ENCODE results near the gene UNC13C. TPM values are rescaled to one million over a fixed set of nuclear protein-coding genes. Genes with fewer than 3 reads are reported as not detected.

UNC13C gene
- total RNA-seq, 2 experiments from 2014 or later = not detected

DNA sequence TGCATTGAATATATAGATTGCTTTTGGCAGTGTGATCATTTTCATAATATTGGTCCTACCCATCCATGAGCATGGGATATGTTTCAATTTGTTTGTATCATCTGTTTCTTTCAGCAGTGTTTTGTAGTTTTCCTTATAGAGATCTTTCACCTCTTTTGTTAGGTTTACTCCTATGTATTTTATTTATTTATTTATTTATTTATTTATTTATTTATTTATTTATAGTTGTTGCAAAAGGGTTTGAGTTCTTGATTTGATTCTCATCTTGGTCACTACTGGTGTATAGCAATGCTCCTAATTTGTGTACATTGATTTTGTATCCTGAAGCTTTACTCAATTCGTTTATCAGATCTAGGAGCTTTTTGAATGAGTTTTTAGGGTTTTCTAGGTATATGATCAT, 478.2 kb downstream of the UNC13C start:
- Mint-ChIP-seq H3K4me3 (no peak overlapping the region), H3K4me1 (ENCODE audit: low read depth) (no peaks in the 10 kb centered on the region), H3K27ac (no peak overlapping the region), H3K9me3 (ENCODE audit: insufficient read depth) (peaks cover 17% of the 10 kb centered on the region), H3K27me3 (ENCODE audit: low read depth) (no peaks in the 10 kb centered on the region), H3K36me3 (ENCODE audit: low read depth) (no peaks in the 10 kb centered on the region)
- ChIA-PET CTCF (no interaction called here), POLR2A (no interaction called here)
- ATAC-seq = no peak
- no peak for DNase-seq

DNA sequence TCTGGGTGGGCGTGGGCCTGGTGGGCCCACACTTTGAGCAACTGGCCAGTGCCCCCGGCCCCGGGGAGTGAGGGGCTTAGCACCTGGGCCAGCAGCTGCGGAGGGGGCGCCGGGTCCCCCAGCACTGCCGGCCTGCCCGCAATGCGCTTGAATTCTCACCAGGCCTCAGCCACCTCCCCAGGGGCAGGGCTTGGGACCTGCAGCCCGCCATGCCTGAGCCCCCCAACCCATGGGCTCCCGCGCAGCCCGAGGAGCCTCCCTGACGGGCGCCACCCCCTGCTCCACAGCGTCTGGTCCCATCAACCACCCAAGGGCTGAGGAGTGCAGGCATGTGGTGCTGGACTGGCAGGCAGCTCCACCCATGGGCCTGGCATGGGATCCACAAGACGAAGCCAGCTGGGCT, 484.3 kb downstream of the UNC13C start:
- no peak for ATAC-seq

DNA sequence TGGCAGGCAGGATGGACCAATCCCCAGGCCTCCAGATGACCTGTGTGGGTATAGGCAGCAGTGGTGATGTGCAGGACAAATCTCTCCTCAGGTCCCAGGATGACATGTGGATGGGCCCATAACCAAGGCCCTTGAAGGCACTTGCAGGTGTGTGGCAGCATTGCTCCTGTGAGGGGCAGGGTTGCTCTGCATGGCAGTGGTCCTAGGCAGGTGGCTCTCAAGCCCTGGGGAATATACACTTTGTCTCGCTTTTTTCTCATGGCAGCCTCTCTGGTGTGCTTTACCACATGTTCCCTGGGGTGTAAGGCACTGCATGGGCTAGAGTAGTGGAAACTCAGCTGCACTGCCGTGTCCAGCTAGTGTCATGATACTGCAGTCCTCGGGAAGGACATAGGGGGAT, 503.6 kb downstream of the UNC13C start:
- Mint-ChIP-seq H3K36me3 (ENCODE audit: low read depth) (no peaks in the 10 kb centered on the region), H3K27me3 (ENCODE audit: low read depth) (no peaks in the 10 kb centered on the region), H3K4me1 (ENCODE audit: low read depth) (no peaks in the 10 kb centered on the region), H3K27ac (no peak overlapping the region), H3K9me3 (ENCODE audit: insufficient read depth) (no peaks in the 10 kb centered on the region), H3K4me3 (no peak overlapping the region)
- CTCF ChIA-PET = no interaction called here
- POLR2A ChIA-PET = no interaction called here
- ATAC-seq (no peak), DNase-seq (no peak)

More for the DNA sequence above, 484.3 kb downstream of the UNC13C start:
- H3K27me3 Mint-ChIP-seq (ENCODE audit: low read depth) = no peaks in the 10 kb centered on the region
- no peaks in the 10 kb centered on the region for H3K4me1 Mint-ChIP-seq (ENCODE audit: low read depth)
- H3K36me3 Mint-ChIP-seq (ENCODE audit: low read depth) = no peaks in the 10 kb centered on the region
- ChIA-PET POLR2A (no interaction called here), CTCF (no interaction called here)
- no peak overlapping the region for H3K27ac Mint-ChIP-seq
- H3K9me3 Mint-ChIP-seq (ENCODE audit: insufficient read depth) = peaks cover 11% of the 10 kb centered on the region
- H3K4me3 Mint-ChIP-seq = no peak overlapping the region
- no peak for DNase-seq

DNA sequence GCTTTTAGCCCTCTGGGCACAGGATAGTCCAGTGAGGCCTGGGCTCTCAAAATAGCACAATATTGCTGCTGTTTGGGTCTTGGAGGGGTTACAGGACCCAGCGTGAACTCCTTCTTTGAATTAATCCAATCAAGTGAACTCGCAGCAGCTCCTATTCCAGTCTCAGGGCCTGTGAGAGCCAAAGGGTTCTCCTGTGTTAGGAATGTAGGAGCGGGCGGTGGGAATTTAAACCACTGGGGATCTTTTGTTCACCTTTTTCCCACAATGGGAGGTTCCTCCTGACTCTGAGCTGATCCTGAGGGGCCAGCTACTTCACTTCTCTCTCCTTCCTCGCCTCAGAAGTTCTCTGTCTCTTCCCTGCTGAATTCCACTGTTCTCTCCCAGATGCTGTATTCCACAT, 504.0 kb downstream of the UNC13C start:
- no peak overlapping the region for H3K27ac Mint-ChIP-seq
- no peak overlapping the region for H3K4me3 Mint-ChIP-seq
- ATAC-seq (no peak), DNase-seq (no peak)
- ChIA-PET CTCF (no interaction called here), POLR2A (no interaction called here)
- no peaks in the 10 kb centered on the region for H3K9me3 Mint-ChIP-seq (ENCODE audit: insufficient read depth)
- H3K36me3 Mint-ChIP-seq (ENCODE audit: low read depth) = no peaks in the 10 kb centered on the region
- no peaks in the 10 kb centered on the region for H3K4me1 Mint-ChIP-seq (ENCODE audit: low read depth)
- no peaks in the 10 kb centered on the region for H3K27me3 Mint-ChIP-seq (ENCODE audit: low read depth)

DNA sequence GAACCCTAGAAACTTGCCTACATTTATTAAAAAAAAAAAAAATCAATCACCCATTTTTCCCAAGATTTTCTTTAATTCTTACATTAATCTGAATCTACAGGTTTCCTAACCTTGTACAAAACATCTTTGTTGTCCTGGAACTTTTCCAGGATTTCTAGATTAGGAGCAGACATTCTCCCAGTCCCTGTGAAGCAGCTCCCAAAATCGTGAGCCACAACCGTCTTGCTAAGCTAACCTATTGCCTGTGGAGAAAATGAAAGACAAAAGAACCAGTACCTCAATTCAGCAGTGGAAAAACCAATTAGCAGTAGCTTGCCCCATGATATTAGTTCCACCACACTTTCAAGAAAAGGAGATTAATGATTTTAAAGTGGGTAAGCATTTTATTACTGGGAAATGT, 522.1 kb downstream of the UNC13C start:
- no peaks in the 10 kb centered on the region for H3K9me3 Mint-ChIP-seq (ENCODE audit: insufficient read depth)
- no peaks in the 10 kb centered on the region for H3K4me1 Mint-ChIP-seq (ENCODE audit: low read depth)
- no peak overlapping the region for H3K4me3 Mint-ChIP-seq
- DNase-seq = no peak
- H3K27me3 Mint-ChIP-seq (ENCODE audit: low read depth) = peaks cover 2% of the 10 kb centered on the region
- POLR2A ChIA-PET = no interaction called here
- CTCF ChIA-PET = no interaction called here
- ATAC-seq = no peak
- H3K36me3 Mint-ChIP-seq (ENCODE audit: low read depth) = no peaks in the 10 kb centered on the region
- H3K27ac Mint-ChIP-seq = no peak overlapping the region

DNA sequence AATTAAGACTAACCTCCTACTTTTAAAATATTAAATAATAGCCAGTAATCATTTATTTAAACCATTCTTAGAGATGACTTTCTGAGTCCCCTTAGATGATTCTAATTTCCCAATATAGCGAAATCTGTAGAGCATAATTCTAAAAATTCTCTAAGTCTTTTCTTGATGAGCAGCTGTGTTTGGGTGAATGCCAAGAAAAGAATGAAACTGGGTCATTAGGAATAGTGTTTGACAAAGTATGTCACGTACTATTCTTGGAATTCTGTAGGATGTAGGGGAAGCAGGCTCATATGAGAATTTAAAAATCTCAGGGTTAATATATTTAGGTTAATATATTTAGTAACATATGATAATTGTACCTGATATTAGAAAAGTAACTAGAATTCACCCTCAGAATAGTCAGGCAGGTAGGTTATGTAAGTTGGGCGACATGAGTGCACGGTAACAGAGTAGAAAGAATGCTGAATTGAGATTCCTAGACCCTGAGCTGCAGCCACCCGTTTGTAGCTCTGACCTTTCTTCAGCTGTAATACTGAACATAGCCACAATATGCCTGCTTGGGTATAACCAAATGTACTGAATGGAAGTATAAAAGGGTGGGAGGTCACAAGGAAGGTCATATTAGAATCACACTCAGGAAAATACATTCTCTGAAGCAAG, 524.3 kb downstream of the UNC13C start:
- no peak for ATAC-seq
- CTCF ChIA-PET = no interaction called here
- H3K4me1 Mint-ChIP-seq (ENCODE audit: low read depth) = no peaks in the 10 kb centered on the region
- H3K27ac Mint-ChIP-seq = no peak overlapping the region
- peaks cover 2% of the 10 kb centered on the region for H3K27me3 Mint-ChIP-seq (ENCODE audit: low read depth)
- DNase-seq = no peak
- H3K4me3 Mint-ChIP-seq = no peak overlapping the region
- no peaks in the 10 kb centered on the region for H3K36me3 Mint-ChIP-seq (ENCODE audit: low read depth)
- POLR2A ChIA-PET = no interaction called here
- H3K9me3 Mint-ChIP-seq (ENCODE audit: insufficient read depth) = no peaks in the 10 kb centered on the region

DNA sequence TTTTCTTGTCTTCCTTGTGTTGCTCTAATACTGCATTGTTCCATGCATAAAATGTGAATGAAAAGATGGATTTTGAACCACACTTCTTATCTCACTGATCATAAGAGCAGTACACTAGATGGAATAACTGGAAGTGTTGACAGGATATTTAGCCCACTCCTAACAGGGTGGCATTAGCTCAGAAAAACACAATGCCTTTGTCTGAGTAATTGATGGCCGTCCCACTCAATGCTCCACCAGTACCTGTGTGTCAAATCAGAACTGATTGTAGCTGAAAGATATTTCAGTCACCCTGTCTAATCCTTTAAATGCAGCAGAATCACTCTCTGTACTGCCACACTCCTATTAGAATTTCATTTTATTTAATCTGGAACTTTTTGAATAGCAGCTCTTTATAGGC, 526.5 kb downstream of the UNC13C start:
- no peak for ATAC-seq
- Mint-ChIP-seq H3K4me3 (no peak overlapping the region), H3K27ac (no peak overlapping the region), H3K27me3 (ENCODE audit: low read depth) (no peaks in the 10 kb centered on the region), H3K4me1 (ENCODE audit: low read depth) (no peaks in the 10 kb centered on the region), H3K36me3 (ENCODE audit: low read depth) (no peaks in the 10 kb centered on the region), H3K9me3 (ENCODE audit: insufficient read depth) (no peaks in the 10 kb centered on the region)
- POLR2A ChIA-PET = no interaction called here
- CTCF ChIA-PET = no interaction called here
- no peak for DNase-seq

DNA sequence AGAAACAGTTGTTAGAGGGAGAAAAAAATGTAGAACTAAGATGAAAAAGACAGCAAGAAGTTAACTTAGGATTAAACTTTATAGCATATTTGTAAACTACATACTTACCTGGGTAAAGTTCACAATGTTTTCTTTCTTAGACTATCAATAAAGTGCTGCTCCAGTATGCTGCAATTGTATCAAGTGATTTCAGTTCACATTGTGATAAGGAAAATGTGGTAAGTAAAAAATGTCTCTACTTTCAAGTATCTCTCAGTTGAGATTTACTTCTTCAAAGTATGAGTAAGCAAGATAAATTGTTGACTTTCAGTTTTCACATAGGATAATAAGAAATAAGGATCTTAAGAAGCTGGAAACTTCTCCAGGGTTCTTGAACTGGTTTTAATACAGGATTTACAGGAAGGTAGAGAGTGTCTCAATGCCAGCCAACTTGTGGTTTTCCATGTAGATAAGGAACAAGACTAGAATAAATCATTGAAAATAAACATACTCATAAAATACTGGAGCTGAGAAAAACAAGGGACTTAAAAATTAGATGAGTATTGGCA, 528.8 kb downstream of the UNC13C start:
- no peaks in the 10 kb centered on the region for H3K4me1 Mint-ChIP-seq (ENCODE audit: low read depth)
- H3K4me3 Mint-ChIP-seq = no peak overlapping the region
- H3K36me3 Mint-ChIP-seq (ENCODE audit: low read depth) = no peaks in the 10 kb centered on the region
- no peak for DNase-seq
- CTCF ChIA-PET = no interaction called here
- no peak for ATAC-seq
- H3K27me3 Mint-ChIP-seq (ENCODE audit: low read depth) = no peaks in the 10 kb centered on the region
- no peaks in the 10 kb centered on the region for H3K9me3 Mint-ChIP-seq (ENCODE audit: insufficient read depth)
- POLR2A ChIA-PET = no interaction called here
- no peak overlapping the region for H3K27ac Mint-ChIP-seq

DNA sequence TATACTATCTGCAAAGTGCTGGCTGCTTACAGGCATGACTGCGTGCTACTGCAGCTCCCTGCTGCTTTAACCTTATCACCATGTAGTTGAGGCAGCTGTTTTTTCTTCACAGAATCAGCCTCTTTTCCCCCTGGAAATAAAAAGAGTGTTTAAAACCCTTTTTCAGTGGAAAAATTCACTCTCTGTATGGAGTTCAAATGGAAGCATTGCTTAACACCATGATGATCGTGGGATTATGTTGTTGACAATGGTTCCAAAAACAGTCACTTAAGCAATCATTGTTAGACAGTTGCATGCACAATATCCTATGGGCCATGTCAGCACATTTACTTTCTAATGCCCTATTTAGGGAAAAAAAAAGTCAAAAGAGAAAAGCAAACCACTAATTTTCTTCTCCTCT, 536.4 kb downstream of the UNC13C start:
- DNase-seq = no peak
- CTCF ChIA-PET = no interaction called here
- Mint-ChIP-seq H3K4me3 (no peak overlapping the region), H3K36me3 (ENCODE audit: low read depth) (no peaks in the 10 kb centered on the region), H3K4me1 (ENCODE audit: low read depth) (peaks cover 7% of the 10 kb centered on the region), H3K9me3 (ENCODE audit: insufficient read depth) (no peaks in the 10 kb centered on the region), H3K27ac (no peak overlapping the region), H3K27me3 (ENCODE audit: low read depth) (no peaks in the 10 kb centered on the region)
- POLR2A ChIA-PET = interaction anchor here (0.6 kb wide), 1 partner anchor 650 kb away, joined by 3 read pairs; no protein-coding TSS in a partner anchor
- ATAC-seq = no peak

DNA sequence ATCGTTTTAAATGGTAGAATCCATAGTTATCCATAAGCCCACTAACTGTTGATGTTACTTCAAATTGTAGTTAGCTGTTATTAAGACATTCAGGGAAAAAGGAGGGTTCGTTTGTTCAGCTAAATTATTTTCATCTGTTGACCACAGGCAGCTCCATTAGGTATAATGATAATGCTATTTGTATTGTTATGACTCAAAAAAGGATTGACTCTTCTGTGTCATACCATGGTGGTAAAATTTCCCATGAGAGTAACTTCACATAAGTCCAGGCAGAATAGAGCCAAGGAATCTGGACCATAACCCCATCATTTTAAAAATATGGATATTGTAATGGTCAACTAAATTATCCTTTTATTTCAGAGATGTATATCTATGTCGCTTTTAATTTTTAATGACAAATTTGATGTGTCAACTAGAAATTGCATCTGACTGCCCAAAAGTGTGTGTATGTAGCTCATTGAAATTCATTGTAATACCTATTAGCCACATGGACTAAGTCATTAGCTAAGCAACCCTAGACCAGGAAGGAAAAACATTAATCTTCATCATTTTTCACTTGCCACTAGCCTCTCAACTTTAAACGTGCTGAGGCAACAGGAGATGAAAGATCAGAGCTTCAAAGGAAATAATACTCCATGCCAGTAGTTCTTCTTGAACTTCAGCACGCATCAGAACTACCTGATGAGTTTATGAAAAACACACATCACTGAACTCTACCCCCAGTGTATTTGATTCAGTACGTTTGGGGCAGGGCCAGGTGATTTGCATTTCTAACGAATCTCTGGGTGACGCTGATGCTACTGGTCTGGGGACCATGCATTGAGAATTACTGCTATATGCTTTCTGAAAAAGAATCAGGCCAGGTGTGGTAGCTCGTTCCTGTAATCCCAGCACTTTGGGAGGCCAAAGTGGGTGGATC, 537.7 kb downstream of the UNC13C start:
- CTCF ChIA-PET = no interaction called here
- ATAC-seq (no peak), DNase-seq (no peak)

DNA sequence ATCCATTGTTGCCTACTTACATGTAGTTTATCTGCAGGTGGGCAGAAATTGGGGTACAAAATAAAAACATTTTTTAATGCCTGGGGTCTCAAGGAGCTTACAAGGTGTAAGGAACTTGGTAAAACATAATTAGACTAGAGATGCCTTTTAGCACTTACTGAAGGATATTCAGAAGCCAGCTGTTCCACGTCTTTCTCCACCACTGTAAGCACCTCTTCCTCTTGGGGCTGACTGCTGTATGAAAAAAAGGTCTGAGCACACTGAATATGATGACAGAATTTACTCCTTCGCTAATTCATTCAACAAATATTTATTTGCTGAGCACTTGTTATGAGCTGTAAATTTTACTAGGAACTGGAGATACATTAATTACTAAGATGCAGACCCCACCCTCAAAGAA, 539.1 kb downstream of the UNC13C start:
- H3K36me3 Mint-ChIP-seq (ENCODE audit: low read depth) = no peaks in the 10 kb centered on the region
- peaks cover 12% of the 10 kb centered on the region for H3K4me1 Mint-ChIP-seq (ENCODE audit: low read depth)
- DNase-seq = no peak
- no peak overlapping the region for H3K27ac Mint-ChIP-seq
- ChIA-PET POLR2A (no interaction called here), CTCF (no interaction called here)
- H3K27me3 Mint-ChIP-seq (ENCODE audit: low read depth) = no peaks in the 10 kb centered on the region
- H3K4me3 Mint-ChIP-seq = no peak overlapping the region
- H3K9me3 Mint-ChIP-seq (ENCODE audit: insufficient read depth) = no peaks in the 10 kb centered on the region
- ATAC-seq = no peak

More for the DNA sequence above, 537.7 kb downstream of the UNC13C start:
- no peak overlapping the region for H3K4me3 Mint-ChIP-seq
- POLR2A ChIA-PET = no interaction called here
- no peaks in the 10 kb centered on the region for H3K27me3 Mint-ChIP-seq (ENCODE audit: low read depth)
- H3K4me1 Mint-ChIP-seq (ENCODE audit: low read depth) = peaks cover 12% of the 10 kb centered on the region
- no peak overlapping the region for H3K27ac Mint-ChIP-seq
- no peaks in the 10 kb centered on the region for H3K36me3 Mint-ChIP-seq (ENCODE audit: low read depth)
- no peaks in the 10 kb centered on the region for H3K9me3 Mint-ChIP-seq (ENCODE audit: insufficient read depth)

DNA sequence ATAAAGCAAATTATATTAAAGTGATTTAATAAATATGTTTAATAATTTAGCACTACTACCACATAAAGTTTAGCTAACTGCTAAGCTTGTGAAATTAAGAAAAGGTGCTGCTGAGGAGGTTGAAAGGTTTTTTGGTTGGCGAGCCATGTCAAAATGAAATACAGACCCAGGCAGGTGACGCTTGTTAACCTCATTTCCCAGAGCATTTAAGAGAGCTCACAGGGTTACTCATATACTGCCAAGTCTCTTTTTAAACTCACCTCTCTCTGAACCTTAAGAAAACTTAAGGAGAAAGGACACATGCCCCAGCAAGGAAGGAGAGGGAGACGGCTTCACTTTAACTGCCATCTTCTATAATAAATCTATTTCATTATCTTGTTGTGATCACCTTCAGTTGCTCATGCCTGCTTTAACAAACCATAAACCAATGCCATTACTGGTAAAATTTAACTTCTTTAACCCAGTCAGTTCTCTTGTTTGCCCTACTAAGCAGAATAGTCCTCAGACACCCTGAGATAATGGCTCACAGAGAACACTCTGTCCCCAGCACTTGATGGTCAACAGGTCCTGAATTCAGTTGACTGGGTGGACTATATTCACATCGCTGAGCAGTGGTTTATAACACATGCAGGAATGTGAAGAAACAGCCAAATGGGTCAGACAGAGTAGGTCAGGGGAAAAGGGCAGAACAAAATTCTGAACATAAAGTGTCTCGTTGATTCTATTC, 540.1 kb downstream of the UNC13C start:
- CTCF ChIA-PET = no interaction called here
- peaks cover 12% of the 10 kb centered on the region for H3K4me1 Mint-ChIP-seq (ENCODE audit: low read depth)
- DNase-seq (no peak), ATAC-seq (no peak)
- no peak overlapping the region for H3K4me3 Mint-ChIP-seq
- no peak overlapping the region for H3K27ac Mint-ChIP-seq
- no peaks in the 10 kb centered on the region for H3K9me3 Mint-ChIP-seq (ENCODE audit: insufficient read depth)
- no peaks in the 10 kb centered on the region for H3K36me3 Mint-ChIP-seq (ENCODE audit: low read depth)
- H3K27me3 Mint-ChIP-seq (ENCODE audit: low read depth) = no peaks in the 10 kb centered on the region
- POLR2A ChIA-PET = no interaction called here

All from activated CD8-positive, alpha-beta T cell treated with anti-CD3 and anti-CD28 coated beads, Interleukin-2, amount 10 ng/mL, durations not matched to agents 7 days and 5 days (primary cell).